HEK293T (cell line): Measurements from ENCODE around the gene TBC1D20.

Experiments
- ARNT ChIP-seq: fragments of 450-650 bp; IDR thresholded peaks from 2 replicates; pipeline ENCODE4 v1.6.1; 2017; ENCODE audit warnings: mild to moderate bottlenecking
- BHLHE40 ChIP-seq: fragments of 450-650 bp; IDR thresholded peaks from 2 replicates; pipeline ENCODE4 v1.6.1; 2016; ENCODE audit warnings: mild to moderate bottlenecking, moderate library complexity, borderline replicate concordance
- FOXK2 ChIP-seq: fragments of 450-650 bp; IDR thresholded peaks from 2 replicates; pipeline ENCODE4 v1.6.1; 2016; ENCODE audit warnings: mild to moderate bottlenecking
- FOXM1 ChIP-seq: fragments of 450-650 bp; IDR thresholded peaks from 2 replicates; pipeline ENCODE4 v1.6.1; 2017; ENCODE audit warnings: mild to moderate bottlenecking, borderline replicate concordance
- HDGF ChIP-seq: fragments of 450-650 bp; IDR thresholded peaks from 2 replicates; pipeline ENCODE4 v1.6.1; 2017; ENCODE audit warnings: antibody characterized with exemption, borderline replicate concordance

DNA sequence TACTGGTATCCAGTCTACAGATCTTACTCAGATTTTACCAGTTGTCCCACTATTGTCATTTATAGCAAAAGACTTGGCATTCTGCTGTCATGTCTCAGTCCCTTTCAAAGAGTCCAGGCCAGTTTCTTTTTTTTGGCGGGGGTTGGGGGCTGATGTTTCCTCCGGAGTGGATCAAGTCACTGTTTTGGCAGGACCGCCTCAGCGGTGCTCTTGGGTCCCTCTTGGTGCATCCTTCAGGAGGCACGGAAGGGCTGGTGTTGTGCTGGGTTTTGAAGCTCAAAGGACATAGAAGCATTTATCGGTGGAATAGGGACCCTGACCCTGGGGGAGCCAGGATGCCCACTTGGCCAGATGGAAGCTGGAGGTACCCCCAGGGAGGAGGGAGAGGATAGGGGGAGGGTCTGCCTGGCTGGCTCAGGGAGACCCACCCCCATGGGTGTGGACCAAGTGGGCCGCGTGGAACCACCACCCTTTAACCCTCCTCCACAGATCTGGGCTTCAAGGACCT lies 43.4 kb downstream of the TBC1D20 start:
- TF ChIP-seq FOXK2 (no peak), FOXM1 (no peak), ARNT (no peak), HDGF (no peak), BHLHE40 (no peak)
